CD4-positive, alpha-beta T cell (primary cell): ENCODE results near the gene PPP2R5D. TPM values are rescaled to one million over a fixed set of nuclear protein-coding genes. Genes with fewer than 3 reads are reported as not detected.

Experiments used
- ATAC-seq: fragments of 200-7000 bp; cut with Tn5 transposase; one replicate; pipeline ENCODE4 v1.10.0; 2022; ENCODE audit warnings: mild to moderate bottlenecking; ENCODE audit not compliant: poor library complexity
- CTCF ChIA-PET: fragments of 350-600 bp; sonication (Branson Sonifier 250); formaldehyde crosslinking; loops from one replicate; lab custom pipeline; 2021; ENCODE audit warnings: antibody characterized with exemption, inconsistent platforms; lab: Charles Lee
- POLR2A ChIA-PET: fragments of 350-600 bp; sonication (Branson Sonifier 250); formaldehyde crosslinking; loops from one replicate; lab custom pipeline; 2021; ENCODE audit warnings: antibody characterized with exemption, inconsistent platforms; lab: Charles Lee
- DNase-seq, 14 experiments: peaks; one replicate each; pipeline ENCODE4 v3.0.0-alpha.2; 2013 to 2020; ENCODE audit warnings: mixed read lengths in 2 of 14
- H3K27ac ChIP-seq, 2 donors: one replicate each; pipeline versions ENCODE4 v1.5.1 to v1.7.0; 2013; ENCODE audit warnings: low read length in 2 of 2, low read depth in 1 of 2, mild to moderate bottlenecking in 1 of 2
- H3K27me3 ChIP-seq, 2 experiments: 1 replicate in 1 of 2; 2 replicates in 1 of 2; pipeline versions ENCODE4 v1.6.1 to v1.7.0; 2013; ENCODE audit warnings: low read length in 2 of 2, control low read depth in 1 of 2, mild to moderate bottlenecking in 1 of 2, moderate library complexity in 1 of 2; ENCODE audit not compliant: insufficient read depth in 2 of 2, control insufficient read depth in 1 of 2
- H3K36me3 ChIP-seq: one replicate; pipeline ENCODE4 v1.6.1; 2013; ENCODE audit warnings: low read length, control low read depth; ENCODE audit not compliant: insufficient read depth
- H3K4me1 ChIP-seq: one replicate; pipeline ENCODE4 v1.6.1; 2013; ENCODE audit warnings: low read length, control low read depth; ENCODE audit not compliant: insufficient read depth
- H3K4me3 ChIP-seq: one replicate; pipeline ENCODE4 v1.5.1; 2013; ENCODE audit warnings: mild to moderate bottlenecking, low read length, moderate library complexity
- H3K9me3 ChIP-seq, 2 experiments: 1 replicate in 1 of 2; 2 replicates in 1 of 2; pipeline versions ENCODE4 v1.6.1 to v1.7.0; 2013; ENCODE audit warnings: low read length in 2 of 2, mild to moderate bottlenecking in 2 of 2, control low read depth in 1 of 2, moderate library complexity in 1 of 2; ENCODE audit not compliant: control insufficient read depth in 1 of 2, insufficient read depth in 1 of 2
- H3K27ac Mint-ChIP-seq: one replicate; pipeline ENCODE4 v1.8.0; 2020; ENCODE audit warnings: mixed read lengths
- H3K27me3 Mint-ChIP-seq: one replicate; pipeline ENCODE4 v1.8.0; 2021; ENCODE audit warnings: mixed read lengths
- H3K36me3 Mint-ChIP-seq: one replicate; pipeline ENCODE4 v1.8.0; 2021; ENCODE audit warnings: low read depth, mixed read lengths
- H3K4me1 Mint-ChIP-seq: one replicate; pipeline ENCODE4 v1.8.0; 2021; ENCODE audit warnings: low read depth, mixed read lengths
- H3K4me3 Mint-ChIP-seq: one replicate; pipeline ENCODE4 v1.8.0; 2020; ENCODE audit warnings: mild to moderate bottlenecking, mixed read lengths
- H3K9me3 Mint-ChIP-seq: one replicate; pipeline ENCODE4 v1.8.0; 2020; ENCODE audit warnings: mixed read lengths
- CTCF ChIP-seq: fragments of 200-600 bp; IDR thresholded peaks from one replicate; pipeline ENCODE4 v1.8.0; 2022; ENCODE audit warnings: antibody characterized with exemption, mild to moderate bottlenecking
- intact Hi-C, 2 experiments: fragments of 100-400 bp; cut with DNase I in 1 of 2; cut with micrococcal nuclease in 1 of 2; formaldehyde crosslinking; loops; one replicate each; pipeline versions ENCODE4 v1.15.1 to v1.9.0; 2023 to 2025; cut with DNase I, micrococcal nuclease
- total RNA-seq, 174 experiments: library from RNA in 2 of 174; stranded (reverse) in 2 of 174; gene quantifications; one replicate each; pipeline ENCODE4 v1.2.3 and lab custom pipeline; 2021 to 2026

Gene PPP2R5D
- total RNA-seq, 2 experiments from 2014 or later = 15.3 to 17.5 TPM

GRCh38 chr6:43019152-43019551, 34.8 kb downstream of the PPP2R5D start:
- H3K9me3 Mint-ChIP-seq = no peaks in the 10 kb centered on the region
- H3K9me3 ChIP-seq = no peaks in the 10 kb centered on the region
- no peaks in the 10 kb centered on the region for H3K27me3 Mint-ChIP-seq
- CTCF ChIA-PET = no interaction called here
- H3K36me3 ChIP-seq = peaks cover 40% of the 10 kb centered on the region
- no peak for TF ChIP-seq CTCF
- no peaks in the 10 kb centered on the region for H3K27me3 ChIP-seq
- peak overlapping the region; percentile 86 for H3K4me3 Mint-ChIP-seq
- H3K27ac ChIP-seq = no peak overlapping the region
- POLR2A ChIA-PET = interaction anchor here (3.4 to 3.5 kb wide), 2 partner anchors 34 to 40 kb away, joined by 23 to 25 read pairs; partner anchors contain the start of genes CUL7 and PEX6
- H3K4me1 Mint-ChIP-seq = peaks cover 48% of the 10 kb centered on the region
- H3K27ac Mint-ChIP-seq = peak overlapping the region; percentile 26
- H3K36me3 Mint-ChIP-seq = peaks cover 56% of the 10 kb centered on the region
- intact Hi-C loops = no loop called here
- no peak overlapping the region for H3K4me3 ChIP-seq
- ATAC-seq = no peak
- no peak for DNase-seq
- peaks cover 67% of the 10 kb centered on the region for H3K4me1 ChIP-seq

GRCh38 chr6:43020052-43020705, 35.8 kb downstream of the PPP2R5D start:
- H3K4me1 Mint-ChIP-seq = peaks cover 46% of the 10 kb centered on the region
- TF ChIP-seq CTCF = no peak
- peaks cover 60% of the 10 kb centered on the region for H3K36me3 Mint-ChIP-seq
- no peak for DNase-seq
- CTCF ChIA-PET = interaction anchor here (1.6 kb wide), 1 partner anchor 119 kb away, joined by 3 read pairs; no protein-coding TSS in a partner anchor
- H3K4me3 Mint-ChIP-seq = peak overlapping the region; percentile 86
- H3K27me3 Mint-ChIP-seq = no peaks in the 10 kb centered on the region
- H3K9me3 Mint-ChIP-seq = no peaks in the 10 kb centered on the region
- Histone ChIP-seq H3K4me1 (peaks cover 65% of the 10 kb centered on the region), H3K9me3 (no peaks in the 10 kb centered on the region), H3K4me3 (no peak overlapping the region), H3K36me3 (peaks cover 48% of the 10 kb centered on the region), H3K27me3 (no peaks in the 10 kb centered on the region), H3K27ac (peak overlapping the region in 1 of 2 donors; percentile 62)
- POLR2A ChIA-PET = interaction anchor here (1.0 to 3.5 kb wide), 6 partner anchors 33 to 154 kb away, joined by 3 to 25 read pairs (median 20); partner anchors contain the start of genes CNPY3, CUL7, KLC4 and MRPL2
- intact Hi-C loops = no loop called here
- H3K27ac Mint-ChIP-seq = peak overlapping the region; percentile 26
- ATAC-seq = no peak

GRCh38 chr6:43020847-43021246, 36.5 kb downstream of the PPP2R5D start:
- Mint-ChIP-seq H3K27me3 (no peaks in the 10 kb centered on the region), H3K27ac (peak overlapping the region; percentile 83), H3K4me3 (peak overlapping the region; percentile 98), H3K4me1 (peaks cover 44% of the 10 kb centered on the region), H3K36me3 (peaks cover 64% of the 10 kb centered on the region), H3K9me3 (no peaks in the 10 kb centered on the region)
- ChIA-PET POLR2A (interaction anchor here (0.6 to 3.5 kb wide), 11 partner anchors 12 to 275 kb away, joined by 3 to 25 read pairs (median 6); partner anchors contain the start of genes CNPY3, CUL7, KLC4 and MRPL2), CTCF (interaction anchor here (1.6 to 1.9 kb wide), 2 partner anchors 33 to 120 kb away, joined by 3 to 4 read pairs; partner anchors contain the start of gene CUL7)
- TF ChIP-seq CTCF = no peak
- Histone ChIP-seq H3K27me3 (no peaks in the 10 kb centered on the region), H3K9me3 (no peaks in the 10 kb centered on the region), H3K36me3 (peaks cover 53% of the 10 kb centered on the region), H3K4me1 (peaks cover 59% of the 10 kb centered on the region), H3K27ac (peak overlapping the region; percentile 57 to 62), H3K4me3 (peak overlapping the region; percentile 84)
- intact Hi-C loops = no loop called here
- DNase-seq = peak in 1 of 14 experiments; percentile 20
- ATAC-seq = no peak
